ENCODE data around the gene FGGY.

FGGY gene

GRCh38 chr1:59315529-59316463, 18.9 kb downstream of the FGGY start:
- DNase-seq (ENCODE audit: low spot score): no peak

GRCh38 chr1:59316497-59317128, 19.7 kb downstream of the FGGY start:
- DNase-seq (ENCODE audit: low spot score): peak; percentile 13

- no peak for DNase-seq (ENCODE audit: low spot score)
Measured at GRCh38 chr1:59317343-59317742, 20.4 kb downstream of the FGGY start.

GRCh38 chr1:59317780-59318179, 20.9 kb downstream of the FGGY start:
- no peak for DNase-seq (ENCODE audit: low spot score)

- DNase-seq (ENCODE audit: low spot score): no peak
Measured at GRCh38 chr1:59318271-59318860, 21.5 kb downstream of the FGGY start.

- no peak for DNase-seq (ENCODE audit: low spot score)
Measured at GRCh38 chr1:59322394-59322793, 25.5 kb downstream of the FGGY start.

GRCh38 chr1:59322814-59323213, 25.9 kb downstream of the FGGY start:
- no peak for DNase-seq (ENCODE audit: low spot score)

- DNase-seq (ENCODE audit: low spot score): no peak
Measured at GRCh38 chr1:59323879-59324278, 27.0 kb downstream of the FGGY start.

- DNase-seq (ENCODE audit: low spot score): no peak
Measured at GRCh38 chr1:59328353-59328752, 31.5 kb downstream of the FGGY start.

- no peak for DNase-seq (ENCODE audit: low spot score)
Measured at GRCh38 chr1:59329412-59330053, 32.6 kb downstream of the FGGY start.

- no peak for DNase-seq (ENCODE audit: low spot score)
Measured at GRCh38 chr1:59331686-59332620, 35.1 kb downstream of the FGGY start.

- peak; percentile 11 for DNase-seq (ENCODE audit: low spot score)
Measured at GRCh38 chr1:59332983-59333382, 36.1 kb downstream of the FGGY start.

- no peak for DNase-seq (ENCODE audit: low spot score)
Measured at GRCh38 chr1:59333626-59334277, 36.9 kb downstream of the FGGY start.

- DNase-seq (ENCODE audit: low spot score): no peak
Measured at GRCh38 chr1:59340411-59341307, 43.8 kb downstream of the FGGY start.

- DNase-seq (ENCODE audit: low spot score): no peak
Measured at GRCh38 chr1:59342801-59343575, 46.1 kb downstream of the FGGY start.

GRCh38 chr1:59343576-59343840, 46.6 kb downstream of the FGGY start:
- no peak for DNase-seq (ENCODE audit: low spot score)

GRCh38 chr1:59345221-59345620, 48.3 kb downstream of the FGGY start:
- no peak for DNase-seq (ENCODE audit: low spot score)

- no peak for DNase-seq (ENCODE audit: low spot score)
Measured at GRCh38 chr1:59346429-59346828, 49.5 kb downstream of the FGGY start.

GRCh38 chr1:59349101-59349500, 52.2 kb downstream of the FGGY start:
- no peak for DNase-seq (ENCODE audit: low spot score)

All from CD4-positive, alpha-beta T cell treated with Interleukin-2 at 100 ng/mL for 4 hours (primary cell).